DOHH2 (cell line): ENCODE results near the gene MTM1.

Experiments
- EZH2phosphoT487 ChIP-seq: fragments of 200-600 bp; sonication (generic); IDR thresholded peaks from 2 replicates; pipeline ENCODE4 v1.6.1; 2017; ENCODE audit warnings: borderline replicate concordance, mild to moderate bottlenecking, antibody characterized with exemption, low read length, moderate library complexity, mixed read lengths
- TF ChIP-seq, protein P1 (sequence below): fragments of 200-600 bp; sonication (generic); IDR thresholded peaks from one replicate; pipeline ENCODE4 v1.5.1; 2014; ENCODE audit warnings: antibody characterized with exemption, mild to moderate bottlenecking, low read depth, low read length; ENCODE audit not compliant: poor library complexity, severe bottlenecking

GRCh38 chrX:150647331-150647730 is 78.9 kb downstream of the MTM1 start:
- TF ChIP-seq, protein P1, sequence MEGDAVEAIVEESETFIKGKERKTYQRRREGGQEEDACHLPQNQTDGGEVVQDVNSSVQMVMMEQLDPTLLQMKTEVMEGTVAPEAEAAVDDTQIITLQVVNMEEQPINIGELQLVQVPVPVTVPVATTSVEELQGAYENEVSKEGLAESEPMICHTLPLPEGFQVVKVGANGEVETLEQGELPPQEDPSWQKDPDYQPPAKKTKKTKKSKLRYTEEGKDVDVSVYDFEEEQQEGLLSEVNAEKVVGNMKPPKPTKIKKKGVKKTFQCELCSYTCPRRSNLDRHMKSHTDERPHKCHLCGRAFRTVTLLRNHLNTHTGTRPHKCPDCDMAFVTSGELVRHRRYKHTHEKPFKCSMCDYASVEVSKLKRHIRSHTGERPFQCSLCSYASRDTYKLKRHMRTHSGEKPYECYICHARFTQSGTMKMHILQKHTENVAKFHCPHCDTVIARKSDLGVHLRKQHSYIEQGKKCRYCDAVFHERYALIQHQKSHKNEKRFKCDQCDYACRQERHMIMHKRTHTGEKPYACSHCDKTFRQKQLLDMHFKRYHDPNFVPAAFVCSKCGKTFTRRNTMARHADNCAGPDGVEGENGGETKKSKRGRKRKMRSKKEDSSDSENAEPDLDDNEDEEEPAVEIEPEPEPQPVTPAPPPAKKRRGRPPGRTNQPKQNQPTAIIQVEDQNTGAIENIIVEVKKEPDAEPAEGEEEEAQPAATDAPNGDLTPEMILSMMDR = no peak
- TF ChIP-seq EZH2phosphoT487 = no peak
